Esophagus squamous epithelium (tissue), 5 donors: ENCODE data around the gene WFDC11. TPM values are rescaled to one million over a fixed set of nuclear protein-coding genes. Genes with fewer than 3 reads are reported as not detected.
"Not testable (repeated sequence)": the region's sequence is repeated elsewhere in the genome, so short reads cannot be mapped to it uniquely, and the experiment has no call there.

Source experiments
- DNase-seq: peaks from one replicate; lab custom pipeline; 2025; lab: John Stamatoyannopoulos, UW
- H3K27ac ChIP-seq, 4 donors: fragments of 200-600 bp; sonication (generic); one replicate each; pipeline ENCODE4 v1.5.1; 2016 to 2019; ENCODE audit warnings: mild to moderate bottlenecking in 1 of 4
- H3K27me3 ChIP-seq, 4 donors: fragments of 200-600 bp; sonication (generic); 1 replicate in 3 of 4; 2 replicates in 1 of 4; pipeline versions ENCODE4 v1.5.1 to v1.6.0; 2017 to 2021; ENCODE audit warnings: antibody characterized with exemption in 1 of 4
- H3K36me3 ChIP-seq, 3 donors: fragments of 200-600 bp; sonication (generic); one replicate each; pipeline ENCODE4 v1.5.1; 2016 to 2019
- H3K4me1 ChIP-seq, 3 donors: fragments of 200-600 bp; sonication (generic); one replicate each; pipeline ENCODE4 v1.5.1; 2017 to 2019
- H3K4me3 ChIP-seq, 4 donors: fragments of 200-600 bp; sonication (generic); 1 replicate in 3 of 4; 2 replicates in 1 of 4; pipeline ENCODE4 v1.5.1; 2016 to 2019; ENCODE audit warnings: mild to moderate bottlenecking in 2 of 4, moderate library complexity in 1 of 4
- H3K9me3 ChIP-seq, 3 donors: fragments of 200-600 bp; sonication (generic); one replicate each; pipeline ENCODE4 v1.5.1; 2016 to 2019
- CTCF ChIP-seq, 6 experiments: fragments of 450-650 bp in 4 of 6; fragments of 200-600 bp in 2 of 6; sonication (generic) in 2 of 6; IDR thresholded peaks; one replicate each; pipeline ENCODE4 v1.5.1; 2016 to 2019; ENCODE audit warnings: antibody characterized with exemption in 6 of 6, mild to moderate bottlenecking in 4 of 6, moderate library complexity in 4 of 6
- POLR2A ChIP-seq, 4 donors: fragments of 450-650 bp; IDR thresholded peaks; one replicate each; pipeline ENCODE4 v1.6.1; 2017; ENCODE audit warnings: antibody characterized with exemption in 4 of 4, mild to moderate bottlenecking in 4 of 4, moderate library complexity in 3 of 4
- WGBS, 2 donors: methylation state at CpG; one replicate each; pipeline ENCODE4 v1.1.5; 2018; 5-methylcytosine and 5-hydroxymethylcytosine counted together
- intact Hi-C: fragments of 100-400 bp; cut with DNase I; formaldehyde crosslinking; loops from one replicate; pipeline ENCODE4 v1.15.0; 2022
- total RNA-seq, 4 donors: library from RNA; depleted of rRNA; stranded (reverse); fragments of >200 nt; gene quantifications; one replicate each; pipeline ENCODE4 v1.1.0, GENCODE V29; 2016
- donor health status: DM: yes; HTN: yes; CAD: no.

Gene WFDC11
- total RNA-seq = not detected

- Histone ChIP-seq H3K27ac (no peak within 1 kb of the TSS), H3K4me3 (no peak within 1 kb of the TSS), H3K27me3 (peaks cover 0 to 16% (median 0%) of the 10 kb centered on the region in 4 donors), H3K9me3 (no peaks in the 10 kb centered on the region), H3K4me1 (no peaks in the 10 kb centered on the region), H3K36me3 (no peaks in the 10 kb centered on the region)
- DNase-seq = no peak
- WGBS, 2 donors = 53 to 100% methylated on average over 1 of the region's 1 CpG
- TF ChIP-seq CTCF (IDR thresholded peaks at IDR 0.05) (no peak), POLR2A (IDR thresholded peaks at IDR 0.05) (no peak)
- intact Hi-C loops = no loop called here
Observed at GRCh38 chr20:45670139-45670538, at the start of gene WFDC11. TSS of gene WFDC11 (minus strand) at chr20:45670239. CDS start at chr20:45650600, 19,639 bp downstream.

GRCh38 chr20:45716141-45716688 lies 46.2 kb upstream of the WFDC11 start:
- H3K4me3 ChIP-seq, H3K36me3 ChIP-seq, H3K9me3 ChIP-seq, intact Hi-C loops, H3K27ac ChIP-seq, DNase-seq, H3K4me1 ChIP-seq: not testable (repeated sequence)
- H3K27me3 ChIP-seq = peaks cover 0 to 45% (median 0%) of the 10 kb centered on the region in 4 donors

GRCh38 chr20:45704969-45705637 lies 35.1 kb upstream of the WFDC11 start, which contains the start of gene WFDC10B:
TSS of gene WFDC10B (minus strand) at chr20:45705019. CDS start at chr20:45685992, 19,027 bp downstream.
- intact Hi-C loops = no loop called here
- no peak for DNase-seq

GRCh38 chr20:45701873-45702272 lies 31.8 kb upstream of the WFDC11 start, which contains the start of gene WFDC13:
TSS of gene WFDC13 (plus strand) at chr20:45702038. CDS start at chr20:45702124, 86 bp downstream.
- Histone ChIP-seq H3K4me1 (no peaks in the 10 kb centered on the region), H3K36me3 (no peaks in the 10 kb centered on the region), H3K27me3 (peaks cover 0 to 12% (median 0%) of the 10 kb centered on the region in 4 donors), H3K4me3 (no peak within 1 kb of the TSS), H3K27ac (no peak within 1 kb of the TSS), H3K9me3 (no peaks in the 10 kb centered on the region)
- TF ChIP-seq CTCF (IDR thresholded peaks at IDR 0.05) = no peak
- TF ChIP-seq POLR2A (IDR thresholded peaks at IDR 0.05) = no peak
- intact Hi-C loops = no loop called here
- no peak for DNase-seq
- 59 to 64% methylated on average over 3 to 4 of the region's 4 CpGs for WGBS, 2 donors

More at GRCh38 chr20:45704969-45705637, 35.1 kb upstream of the WFDC11 start, which contains the start of gene WFDC10B:
- TF ChIP-seq POLR2A (IDR thresholded peaks at IDR 0.05) (no peak), CTCF (IDR thresholded peaks at IDR 0.05) (no peak)
- peaks cover 0 to 28% (median 0%) of the 10 kb centered on the region in 4 donors for H3K27me3 ChIP-seq
- H3K36me3 ChIP-seq = no peaks in the 10 kb centered on the region
- H3K4me1 ChIP-seq = no peaks in the 10 kb centered on the region
- H3K9me3 ChIP-seq = no peaks in the 10 kb centered on the region
- no peak within 1 kb of the TSS for H3K4me3 ChIP-seq
- H3K27ac ChIP-seq = no peak within 1 kb of the TSS
- WGBS, 2 donors = 64 to 100% methylated on average over 1 of the region's 1 CpG

- intact Hi-C loops = no loop called here
- Histone ChIP-seq H3K27ac (no peak overlapping the region), H3K36me3 (no peaks in the 10 kb centered on the region), H3K9me3 (no peaks in the 10 kb centered on the region), H3K27me3 (peaks cover 0 to 12% (median 0%) of the 10 kb centered on the region in 4 donors), H3K4me1 (no peaks in the 10 kb centered on the region), H3K4me3 (no peak overlapping the region)
- no peak for TF ChIP-seq CTCF (IDR thresholded peaks at IDR 0.05)
- no peak for TF ChIP-seq POLR2A (IDR thresholded peaks at IDR 0.05)
- 46 to 58% methylated on average over 4 of the region's 4 CpGs for WGBS, 2 donors
- no peak for DNase-seq
Observed at GRCh38 chr20:45701104-45701503, 31.1 kb upstream of the WFDC11 start.
